Stimulated activated CD4-positive, alpha-beta T cell treated with anti-CD3 and anti-CD28 coated beads, TNF-alpha, amount 100 ng/mL, for 4 hours (primary cell): ENCODE data around the gene DHRS4L2.
A peak's percentile ranks its signal among the peaks of the same experiment; 100 is the strongest.
"Not testable (repeated sequence)": the region's sequence is repeated elsewhere in the genome, so short reads cannot be mapped to it uniquely, and the experiment has no call there.

Source experiments
- DNase-seq, 3 experiments: peaks; one replicate each; pipeline ENCODE4 v3.0.0-alpha.2; 2020; ENCODE audit warnings: low read depth in 3 of 3

The DHRS4L2 gene

DNA sequence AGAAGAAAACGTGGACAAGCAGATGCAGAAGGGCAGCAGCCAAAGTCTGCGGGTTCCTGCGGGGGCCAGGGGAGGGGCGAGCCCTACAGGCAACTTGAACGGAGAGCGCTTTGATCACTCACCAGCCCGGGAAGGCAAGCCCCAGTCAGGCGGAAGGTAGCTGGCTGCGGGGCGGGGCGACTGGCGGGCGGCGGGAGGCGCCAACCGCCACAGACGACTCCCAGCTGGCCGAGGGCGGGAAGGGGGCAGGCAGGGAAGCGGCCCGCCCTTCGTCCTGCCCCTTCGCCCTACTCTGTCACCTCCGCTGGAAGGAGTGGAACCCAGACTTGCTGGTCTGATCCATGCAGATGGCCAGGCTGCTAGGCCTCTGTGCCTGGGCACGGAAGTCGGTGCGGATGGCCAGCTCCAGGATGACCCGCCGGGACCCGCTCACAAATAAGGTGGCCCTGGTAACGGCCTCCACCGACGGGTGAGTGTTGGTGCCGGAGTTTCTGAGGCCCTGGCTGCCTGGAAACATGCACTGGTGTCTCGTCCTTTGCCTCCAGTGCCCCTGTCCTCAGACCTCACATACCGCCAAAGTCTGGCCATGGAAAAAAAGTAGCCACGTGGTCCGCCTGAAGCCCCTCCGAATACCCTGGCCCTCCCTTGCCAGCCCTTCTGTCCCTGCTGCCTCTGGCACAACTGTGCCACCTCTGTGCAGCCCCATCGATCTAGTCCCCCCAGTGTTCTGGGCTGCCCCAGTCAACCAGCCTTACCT is at the start of gene DHRS4L2:
Gene DHRS4L2, plus strand, starts transcription at position 323 of the 757 bp plus-strand sequence. Its CDS starts 19 bp downstream, at position 342.
- peak; percentile 42 to 68 (median 62) for DNase-seq

DNA sequence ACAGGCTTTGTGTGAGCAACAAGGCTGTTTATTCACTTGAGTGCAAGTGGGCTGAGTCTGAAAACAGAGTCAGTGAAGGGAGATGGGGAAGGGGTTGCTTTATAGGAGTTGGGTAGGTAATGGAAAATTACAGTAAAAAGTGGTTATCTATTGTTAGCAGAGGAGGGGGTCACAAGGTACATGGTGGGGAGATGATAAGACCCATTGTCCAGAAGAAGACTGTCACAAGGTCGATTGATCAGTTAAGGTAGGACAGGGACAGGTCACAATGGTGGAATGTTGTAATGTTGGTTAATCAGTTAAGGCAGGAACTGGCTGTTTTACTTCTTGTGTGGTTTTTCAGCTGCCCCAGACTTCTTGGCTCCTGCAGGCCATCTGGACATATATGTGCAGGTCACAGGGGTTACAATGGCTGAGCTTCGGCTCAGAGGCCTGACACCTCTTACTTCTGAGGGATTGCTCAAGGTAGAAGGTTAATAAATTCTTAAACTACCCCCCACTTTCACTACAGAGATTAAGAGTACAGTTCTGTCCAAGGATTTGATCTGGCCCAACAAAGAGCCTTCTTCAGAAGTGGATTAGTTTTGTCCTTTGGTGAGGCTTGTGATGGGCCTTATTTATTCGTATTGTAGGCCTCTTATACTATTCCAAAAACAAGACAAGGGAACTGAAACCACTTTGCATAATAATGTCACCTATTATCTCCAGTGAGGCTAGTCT is 49.0 kb upstream of the DHRS4L2 start:
- no peak for DNase-seq

DNA sequence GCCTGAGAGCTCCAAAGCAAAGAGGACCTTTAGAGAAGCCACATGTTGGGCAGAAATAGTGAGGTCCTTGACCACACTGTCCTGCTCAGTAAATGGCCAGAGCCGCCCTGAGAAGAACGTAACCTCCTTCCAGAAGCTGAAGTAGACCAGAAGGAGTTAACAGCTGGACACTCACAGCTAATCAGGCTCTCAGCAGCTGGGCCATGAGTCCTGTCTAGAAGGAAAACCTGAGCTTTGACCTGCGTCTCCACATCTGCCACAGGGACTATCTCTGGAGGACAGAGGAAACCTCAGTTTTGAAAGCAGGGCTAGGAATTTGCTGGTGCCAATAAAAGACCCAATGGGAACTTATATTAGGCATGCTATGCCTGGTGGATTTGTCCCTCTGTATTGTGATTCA is 47.5 kb upstream of the DHRS4L2 start:
- no peak for DNase-seq

DNA sequence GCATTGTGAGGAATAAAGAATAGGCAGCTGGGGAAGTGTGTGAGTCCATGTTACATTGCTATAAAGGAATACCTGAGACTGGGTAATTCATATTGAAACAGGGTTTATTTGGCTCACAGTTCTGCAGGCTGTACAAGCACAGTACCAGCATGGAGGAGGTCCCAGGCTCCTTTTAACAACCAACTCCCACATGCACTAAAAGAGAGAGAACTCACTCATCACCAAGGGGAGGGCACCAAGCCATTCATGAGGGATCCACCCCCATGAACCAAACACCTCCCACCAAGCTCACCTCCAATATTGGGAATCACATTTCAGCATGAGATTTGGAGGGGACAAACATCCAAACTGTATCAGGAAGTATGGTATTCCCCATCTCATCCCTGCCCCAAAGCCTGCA is 47.1 kb upstream of the DHRS4L2 start:
- DNase-seq, result no peak

DNA sequence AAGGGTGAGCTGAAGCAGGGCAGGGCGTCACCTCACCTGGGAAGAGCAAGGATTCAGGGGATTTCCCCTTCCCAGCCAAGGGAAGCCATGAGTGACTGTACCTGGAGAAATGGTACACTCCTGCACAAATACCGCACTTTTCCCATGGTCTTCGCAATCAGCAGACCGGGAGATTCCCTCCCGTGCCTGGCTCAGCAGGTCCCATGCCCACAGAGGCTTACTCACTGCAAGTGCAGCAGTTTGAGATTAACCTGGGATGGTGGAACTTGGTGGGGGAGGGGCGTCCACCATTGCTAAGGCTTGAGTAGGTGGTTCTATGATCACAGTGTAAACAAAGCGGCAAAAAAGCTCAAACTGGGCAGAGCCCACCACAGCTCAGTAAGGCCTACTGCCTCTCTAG is 46.1 kb upstream of the DHRS4L2 start:
- no peak for DNase-seq

DNA sequence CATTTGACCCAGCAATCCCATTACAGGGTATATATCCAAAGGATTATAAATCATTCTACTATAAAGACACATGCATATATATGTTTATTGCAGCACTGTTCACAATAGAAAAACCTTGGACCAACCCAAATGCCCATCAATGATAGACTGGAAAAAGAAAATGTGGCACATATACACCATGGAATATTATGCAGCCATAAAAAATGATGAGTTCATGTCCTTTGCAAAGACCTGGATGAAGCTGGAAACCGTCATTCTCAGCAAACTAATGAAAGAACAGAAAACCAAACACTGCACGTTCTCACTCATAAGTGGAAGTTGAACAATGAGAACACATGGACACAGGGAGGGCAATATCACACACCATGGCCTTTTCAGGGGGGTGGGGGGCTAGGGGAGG is 39.7 kb upstream of the DHRS4L2 start:
- not testable (repeated sequence) for DNase-seq

DNA sequence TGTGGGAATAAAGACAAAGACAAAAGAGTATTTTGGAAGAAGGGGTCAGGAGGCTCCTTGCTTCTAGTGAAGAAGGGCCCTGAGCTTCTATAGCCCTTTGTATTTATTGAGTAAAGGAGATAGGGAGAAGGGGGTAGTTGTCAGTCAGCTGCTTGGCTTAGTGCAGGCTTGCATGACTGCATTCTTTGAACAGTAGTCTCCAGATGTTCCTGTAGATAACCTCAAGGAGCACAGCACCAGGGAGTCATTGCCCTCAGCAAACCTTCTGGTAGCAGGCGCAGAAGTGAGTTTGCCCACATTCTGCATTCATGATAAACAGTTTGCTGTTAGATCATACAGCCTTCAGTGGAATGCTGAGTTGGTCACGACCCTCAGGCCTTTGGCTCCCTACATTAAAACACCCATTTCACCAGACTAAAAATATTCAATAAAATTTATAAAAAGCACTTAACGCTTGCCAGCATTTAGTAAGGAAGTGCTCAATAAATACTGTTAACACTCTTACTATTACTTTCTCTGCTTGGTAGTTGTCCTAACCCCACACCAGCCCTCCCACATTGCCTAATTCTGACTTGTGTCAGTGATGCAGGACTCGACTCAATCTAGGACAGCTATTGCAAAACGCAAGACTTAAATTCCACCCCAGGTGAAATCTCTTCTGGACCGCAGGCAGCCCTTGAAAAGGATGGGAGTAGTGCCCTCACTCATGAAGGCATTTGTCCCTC is 38.2 kb upstream of the DHRS4L2 start:
- DNase-seq, result no peak

DNA sequence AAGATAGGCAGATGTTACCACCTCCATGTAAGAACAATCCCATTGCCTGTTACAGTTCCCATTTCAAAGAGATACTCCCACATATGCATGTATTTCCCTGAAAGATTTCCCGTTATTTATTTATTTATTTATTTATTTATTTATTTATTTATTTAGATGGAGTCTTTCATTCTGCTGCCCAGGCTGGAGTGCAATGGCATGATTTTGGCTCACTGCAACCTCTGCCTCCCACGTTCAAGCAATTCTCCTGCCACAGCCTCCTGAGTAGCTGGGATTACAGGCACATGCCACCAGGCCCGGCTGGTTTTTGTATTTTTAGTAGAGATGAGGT is 37.6 kb upstream of the DHRS4L2 start:
- DNase-seq, result not testable (repeated sequence)

DNA sequence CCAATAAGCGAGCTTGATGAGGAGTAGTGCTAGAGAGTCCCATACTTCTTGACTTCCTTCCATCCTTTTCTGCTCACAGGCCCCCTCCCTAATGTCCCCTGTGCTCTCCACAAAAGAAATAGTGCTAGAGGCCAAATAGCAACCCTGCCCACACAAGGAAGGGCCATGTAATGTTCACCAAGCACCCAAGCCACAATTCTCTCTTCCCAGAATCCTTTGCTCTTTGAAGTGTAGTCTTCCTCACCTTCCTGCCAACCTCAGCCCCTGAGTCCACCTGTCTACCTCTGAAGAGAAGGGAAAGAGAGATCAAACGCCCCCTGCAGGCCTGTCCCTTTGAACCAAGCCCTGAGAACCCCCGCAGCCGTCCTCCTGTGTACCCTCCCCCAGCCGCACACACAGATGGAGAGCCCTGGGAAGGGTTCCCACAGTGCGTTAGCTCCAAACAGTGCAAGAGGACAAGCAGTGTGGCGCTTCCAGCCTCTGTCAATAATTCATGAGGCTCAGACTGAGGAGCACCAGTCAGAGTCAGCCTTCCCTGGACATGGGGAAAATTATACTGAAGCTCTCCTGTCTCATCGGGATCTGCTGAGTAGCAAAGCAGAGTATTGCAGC is 37.0 kb upstream of the DHRS4L2 start:
- no peak for DNase-seq

DNA sequence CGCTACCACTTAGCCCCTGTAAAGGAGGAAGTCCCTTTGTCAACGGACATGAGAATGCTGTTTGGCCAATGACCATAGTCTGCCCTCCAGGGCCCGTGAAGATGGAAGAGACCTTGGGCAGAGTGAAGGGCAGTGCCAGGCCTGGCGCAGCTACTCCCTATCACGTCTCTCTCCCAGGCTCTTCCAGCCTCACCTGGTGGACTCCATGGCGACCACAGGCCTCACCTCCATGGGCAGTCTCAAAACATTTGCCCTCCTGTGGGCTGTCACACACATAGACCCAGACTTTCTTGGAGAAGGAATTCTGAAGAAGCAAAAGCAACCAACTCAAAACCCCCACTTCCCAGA is 35.6 kb upstream of the DHRS4L2 start:
- not testable (repeated sequence) for DNase-seq

DNA sequence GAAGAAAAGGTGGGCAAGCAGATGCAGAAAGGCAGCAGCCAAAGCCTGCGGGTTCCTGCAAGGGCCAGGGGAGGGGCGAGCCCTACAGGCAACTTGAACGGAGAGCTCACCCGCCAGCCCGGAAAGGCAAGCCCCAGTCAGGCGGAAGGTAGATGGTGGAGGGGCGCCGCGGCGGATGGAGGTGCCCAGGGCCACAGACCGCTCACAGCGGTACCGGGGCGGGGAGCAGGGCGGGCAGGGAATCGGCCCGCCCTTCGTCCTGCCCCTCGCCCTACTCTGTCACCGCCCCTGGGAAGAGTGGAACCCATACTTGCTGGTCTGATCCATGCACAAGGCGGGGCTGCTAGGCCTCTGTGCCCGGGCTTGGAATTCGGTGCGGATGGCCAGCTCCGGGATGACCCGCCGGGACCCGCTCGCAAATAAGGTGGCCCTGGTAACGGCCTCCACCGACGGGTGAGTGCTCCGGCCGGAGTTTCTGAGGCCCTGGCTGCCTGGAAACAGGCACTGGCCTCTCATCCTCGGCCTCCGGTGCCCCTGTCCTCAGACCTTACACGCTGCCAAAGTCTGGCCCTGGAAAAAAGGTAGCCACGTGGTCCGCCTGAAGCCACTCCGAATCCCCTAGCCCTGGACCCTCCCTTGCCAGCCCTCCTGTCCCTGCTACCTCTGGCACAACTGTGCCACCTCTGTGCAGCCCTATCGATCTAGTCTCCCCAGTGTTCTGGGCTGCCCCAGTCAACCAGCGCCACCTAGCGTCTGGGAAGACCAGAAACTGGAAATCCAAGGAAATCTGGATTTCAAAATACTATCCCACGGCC is 35.1 kb upstream of the DHRS4L2 start, which contains the start of gene DHRS4:
Gene DHRS4, plus strand, starts transcription at position 307 of the 815 bp plus-strand sequence. Its CDS starts 19 bp downstream, at position 326.
- peak; percentile 60 to 70 (median 63) for DNase-seq

DNA sequence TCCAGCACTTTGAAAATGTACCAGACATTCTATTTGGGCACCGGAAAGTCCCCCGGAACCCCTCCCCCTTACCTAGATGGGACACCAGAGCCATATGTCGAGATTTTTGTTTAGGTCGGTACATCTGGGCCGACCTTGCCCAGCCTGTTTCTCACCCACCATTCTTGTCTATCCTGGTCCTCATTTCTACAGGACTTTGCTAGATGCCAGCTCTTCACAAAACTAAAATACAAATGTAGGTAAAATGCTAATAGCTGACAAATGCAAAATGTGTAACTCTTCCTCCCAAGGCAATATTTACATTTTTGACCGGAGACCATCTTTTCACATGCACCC is 34.5 kb upstream of the DHRS4L2 start:
- DNase-seq, result not testable (repeated sequence)

DNA sequence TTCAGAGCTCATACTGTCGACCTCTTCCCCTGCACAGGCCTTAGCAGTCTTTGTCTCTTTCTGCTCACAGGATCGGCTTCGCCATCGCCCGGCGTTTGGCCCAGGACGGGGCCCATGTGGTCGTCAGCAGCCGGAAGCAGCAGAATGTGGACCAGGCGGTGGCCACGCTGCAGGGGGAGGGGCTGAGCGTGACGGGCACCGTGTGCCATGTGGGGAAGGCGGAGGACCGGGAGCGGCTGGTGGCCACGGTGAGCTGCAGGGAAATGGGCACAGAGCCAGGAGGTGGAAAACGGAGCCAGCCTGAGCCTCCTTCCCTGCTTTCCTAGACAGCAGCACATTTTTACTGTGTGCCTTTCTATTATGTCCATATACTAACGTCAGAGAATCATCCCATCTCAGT is 33.8 kb upstream of the DHRS4L2 start:
- DNase-seq, result not testable (repeated sequence)

DNA sequence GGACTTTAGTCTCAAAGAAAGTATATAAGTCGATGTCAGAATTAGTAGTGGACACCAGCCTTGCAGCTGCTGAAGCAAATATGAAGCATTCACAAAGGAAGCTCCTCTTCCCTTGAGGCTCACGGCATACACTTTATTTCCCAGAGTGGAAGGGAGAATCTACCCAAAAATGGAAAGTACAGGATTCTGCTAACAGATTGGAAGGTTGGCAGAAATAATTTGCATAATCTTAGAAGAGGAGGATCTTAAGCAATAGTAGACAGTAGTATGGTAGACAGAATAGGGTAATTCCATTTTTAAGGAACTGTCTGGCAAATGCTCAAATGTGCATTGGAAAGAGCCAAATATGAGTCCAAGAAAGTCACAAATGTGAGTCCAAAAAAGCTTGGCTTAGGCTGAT is 32.9 kb upstream of the DHRS4L2 start:
- not testable (repeated sequence) for DNase-seq

DNA sequence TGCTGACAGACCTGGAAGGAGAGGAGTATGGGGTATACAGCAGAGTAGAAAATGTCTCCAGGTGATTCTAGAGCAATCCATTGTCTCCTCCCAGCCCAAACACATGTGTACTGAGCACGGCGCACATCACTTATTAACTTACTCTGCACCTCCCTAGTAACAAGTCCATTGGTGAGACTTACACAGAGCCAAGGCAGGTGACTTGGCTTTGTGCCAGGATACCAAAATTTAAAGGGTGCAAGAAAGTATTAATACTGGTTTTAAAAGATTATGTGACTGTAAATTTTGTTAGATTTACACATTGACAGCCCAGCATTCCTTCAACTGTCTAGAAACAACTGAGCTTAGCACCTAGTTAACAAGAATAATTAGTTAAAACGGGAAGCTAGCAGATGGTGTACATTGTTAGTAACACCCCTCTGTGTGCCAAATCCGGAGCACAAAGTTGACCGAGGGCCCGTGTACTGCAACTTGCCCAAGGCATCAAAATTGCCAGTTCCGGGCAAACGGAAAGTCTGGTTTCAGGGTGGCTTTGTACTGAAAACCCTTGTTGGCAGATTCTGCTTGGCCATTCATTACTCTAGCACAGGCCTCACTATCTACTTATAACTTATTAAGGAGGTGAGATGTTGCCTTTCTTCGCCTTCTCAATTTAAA is 30.7 kb upstream of the DHRS4L2 start:
- DNase-seq, result not testable (repeated sequence)

DNA sequence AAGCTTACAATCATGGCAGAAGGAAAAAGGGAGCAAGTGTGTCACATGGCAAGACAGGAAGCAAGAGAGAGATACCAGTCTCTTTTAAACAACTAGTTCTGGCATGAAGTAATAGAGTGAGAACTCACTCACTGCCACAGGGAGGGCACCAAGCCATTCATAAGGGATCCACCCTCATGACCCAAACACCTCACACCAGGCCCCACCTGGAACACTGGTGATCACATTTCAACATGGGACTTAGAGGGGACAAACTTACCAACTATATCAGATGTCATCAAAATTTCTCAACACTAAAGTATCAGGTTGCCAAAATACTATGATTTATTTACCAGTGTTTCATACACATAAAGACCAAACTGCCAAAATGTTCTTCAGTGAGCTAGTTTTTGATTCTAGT is 27.8 kb upstream of the DHRS4L2 start:
- DNase-seq, result not testable (repeated sequence)

DNA sequence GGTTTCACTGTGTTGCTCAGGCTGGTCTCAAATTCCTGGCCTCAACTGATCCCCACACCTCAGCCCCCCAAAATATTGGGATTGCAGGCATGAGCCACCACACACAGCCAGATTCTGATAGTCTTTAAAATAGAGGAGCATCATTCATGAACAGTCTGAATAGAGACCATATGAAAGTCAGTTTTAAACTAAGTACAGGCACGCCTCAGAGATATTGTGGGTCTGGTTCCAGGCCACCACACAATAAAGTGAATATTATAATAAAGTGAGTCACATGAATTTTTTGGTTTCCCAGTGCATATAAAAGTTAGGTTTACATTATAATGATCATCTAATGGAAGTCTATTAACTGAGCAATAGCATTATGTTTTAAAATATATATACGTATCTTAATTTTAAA is 27.0 kb upstream of the DHRS4L2 start:
- not testable (repeated sequence) for DNase-seq

DNA sequence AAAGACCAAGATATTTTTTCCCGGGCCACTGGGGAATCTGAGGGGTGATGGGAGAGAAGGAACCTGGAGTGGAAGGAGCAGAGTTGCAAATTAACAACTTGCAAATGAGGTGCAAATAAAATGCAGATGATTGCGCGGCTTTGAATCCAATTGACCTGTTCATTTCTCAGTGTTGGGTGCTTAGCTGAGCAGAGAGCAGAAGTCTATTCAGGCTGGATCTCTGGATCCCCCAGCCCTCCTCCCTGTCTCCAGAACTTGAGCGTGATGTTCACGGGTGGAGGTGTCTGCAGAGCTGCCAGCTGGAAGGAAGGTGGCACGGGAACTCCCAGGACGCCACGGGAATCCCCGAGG is 19.6 kb upstream of the DHRS4L2 start:
- DNase-seq, result not testable (repeated sequence)

DNA sequence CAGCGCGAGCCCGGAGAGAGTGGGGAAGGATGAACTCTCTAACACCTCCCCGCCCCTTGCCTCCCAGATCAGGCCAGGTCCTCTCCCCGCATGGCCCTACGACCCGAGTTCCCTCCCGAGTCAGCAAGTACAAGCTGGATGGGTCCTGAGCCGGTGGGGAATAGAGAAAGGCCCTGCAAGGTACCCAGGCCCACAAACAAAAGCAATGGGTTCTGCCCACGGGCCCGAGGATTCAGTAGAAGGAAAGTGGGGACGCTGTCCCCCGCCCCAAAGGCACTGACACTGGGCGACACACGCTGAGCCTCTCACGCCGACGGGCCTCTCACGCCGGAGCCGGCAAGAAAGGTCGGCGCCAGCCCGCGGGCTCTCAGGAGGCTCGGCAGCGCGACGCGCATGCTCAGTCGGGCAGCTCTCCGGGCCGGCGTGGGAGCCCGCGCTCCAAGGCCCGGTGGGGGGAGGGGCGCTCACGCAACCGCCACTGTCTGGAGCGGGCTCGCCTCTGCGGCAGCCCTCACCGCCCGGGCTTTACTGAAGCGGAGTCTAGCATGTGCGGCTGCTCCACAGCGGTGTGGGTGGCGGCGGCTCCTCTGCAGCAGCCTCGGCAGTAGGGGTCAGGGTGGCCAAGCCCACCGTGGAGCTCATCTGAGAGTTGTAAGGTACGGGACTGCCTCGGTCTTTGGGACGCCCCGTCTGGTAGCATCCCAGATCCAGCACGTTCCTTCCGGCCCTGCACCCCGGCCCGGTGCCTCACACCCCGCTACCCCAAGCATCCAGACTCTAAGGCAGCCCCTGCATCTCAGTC is 19.0 kb upstream of the DHRS4L2 start:
- peak; percentile 36 to 50 (median 44) for DNase-seq

DNA sequence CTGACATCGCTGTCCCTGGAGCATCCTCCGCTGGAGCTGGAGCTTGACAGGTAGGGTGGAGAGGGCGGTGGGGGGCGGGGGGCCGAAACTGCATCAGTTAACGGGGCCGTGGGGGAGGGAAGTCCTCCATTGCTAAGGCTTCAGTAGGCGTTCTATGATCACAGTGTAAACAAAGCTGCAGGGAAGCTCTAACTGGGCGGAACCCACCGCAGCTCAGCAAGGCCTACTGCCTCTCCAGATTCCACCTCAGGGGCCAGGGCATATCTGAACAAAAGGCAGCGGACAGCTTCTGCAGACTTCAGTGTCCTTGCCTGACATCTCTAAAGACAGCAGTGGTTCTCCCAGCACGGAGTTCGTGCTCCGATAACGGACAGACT is 18.5 kb upstream of the DHRS4L2 start:
- DNase-seq, result not testable (repeated sequence)
